Endothelial cell (in vitro differentiated cells): ENCODE measurements around the gene SND1. TPM values are rescaled to one million over a fixed set of nuclear protein-coding genes. Genes with fewer than 3 reads are reported as not detected.

ENCODE experiments used
- DNase-seq: peaks from one replicate; pipeline ENCODE4 v3.0.0; 2021; ENCODE audit warnings: low spot score
- H3K27ac Mint-ChIP-seq: one replicate; pipeline ENCODE4 v1.8.0; 2021; ENCODE audit warnings: mixed read lengths, inconsistent platforms; ENCODE audit not compliant: unreplicated experiment
- H3K27me3 Mint-ChIP-seq: one replicate; pipeline ENCODE4 v1.8.0; 2021; ENCODE audit warnings: mild to moderate bottlenecking, moderate library complexity, mixed read lengths, inconsistent platforms; ENCODE audit not compliant: unreplicated experiment
- H3K36me3 Mint-ChIP-seq: one replicate; pipeline ENCODE4 v1.8.0; 2021; ENCODE audit warnings: mild to moderate bottlenecking, low read depth, mixed read lengths, inconsistent platforms; ENCODE audit not compliant: unreplicated experiment
- H3K4me1 Mint-ChIP-seq: one replicate; pipeline ENCODE4 v1.8.0; 2021; ENCODE audit warnings: mild to moderate bottlenecking, mixed read lengths, inconsistent platforms; ENCODE audit not compliant: unreplicated experiment
- H3K4me3 Mint-ChIP-seq: one replicate; pipeline ENCODE4 v1.8.0; 2021; ENCODE audit warnings: mild to moderate bottlenecking, mixed read lengths, inconsistent platforms; ENCODE audit not compliant: unreplicated experiment
- H3K9me3 Mint-ChIP-seq: one replicate; pipeline ENCODE4 v1.8.0; 2021; ENCODE audit warnings: mixed read lengths, inconsistent platforms; ENCODE audit not compliant: unreplicated experiment
- CTCF ChIP-seq: fragments of 200-600 bp; sonication (generic); IDR thresholded peaks from one replicate; pipeline ENCODE4 v1.5.0; 2021; ENCODE audit warnings: antibody characterized with exemption; ENCODE audit not compliant: unreplicated experiment
- total RNA-seq: library from RNA; stranded (reverse); fragmentation: NEBNext Ultra II Directional; extraction: Animal tissue kit (Norgen Biotek cat#: 25700); gene quantifications from one replicate; pipeline ENCODE4 v1.2.1, GENCODE V29; 2021; ENCODE audit not compliant: unreplicated experiment

SND1 gene
- total RNA-seq, 1 donor from 2014 or later: 375 TPM

DNA sequence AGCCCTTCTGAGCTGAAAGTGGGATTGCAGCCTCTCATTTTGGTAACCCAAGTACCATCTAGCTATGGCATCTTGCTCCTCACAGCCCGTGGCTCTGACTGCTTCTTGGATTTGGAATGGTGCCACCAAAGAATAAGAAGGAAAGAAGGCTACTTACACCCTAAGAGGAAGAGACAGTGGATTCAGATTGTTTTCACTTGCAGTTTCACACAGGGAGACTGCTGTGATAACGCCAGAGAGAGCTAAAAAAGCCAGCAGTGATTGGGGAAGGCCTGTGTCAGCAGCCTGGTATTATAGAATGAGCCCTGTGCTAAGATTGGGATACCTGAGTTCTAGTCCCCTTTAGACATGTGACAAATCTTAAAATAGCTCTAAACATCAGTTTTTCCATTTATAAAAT, 382.8 kb downstream of the SND1 start:
- no peak for DNase-seq
- peaks cover 21% of the 10 kb centered on the region for H3K36me3 Mint-ChIP-seq
- H3K4me3 Mint-ChIP-seq: no peak overlapping the region
- H3K27me3 Mint-ChIP-seq: peaks cover 14% of the 10 kb centered on the region
- no peaks in the 10 kb centered on the region for H3K9me3 Mint-ChIP-seq
- peaks cover 19% of the 10 kb centered on the region for H3K4me1 Mint-ChIP-seq
- TF ChIP-seq CTCF: no peak
- no peak overlapping the region for H3K27ac Mint-ChIP-seq

GRCh38 chr7:128035712-128036111, 383.7 kb downstream of the SND1 start:
- Mint-ChIP-seq H3K36me3 (peaks cover 15% of the 10 kb centered on the region), H3K4me1 (peaks cover 19% of the 10 kb centered on the region), H3K9me3 (no peaks in the 10 kb centered on the region), H3K27ac (no peak overlapping the region), H3K27me3 (peaks cover 7% of the 10 kb centered on the region), H3K4me3 (no peak overlapping the region)
- no peak for TF ChIP-seq CTCF
- no peak for DNase-seq

- no peak overlapping the region for H3K27ac Mint-ChIP-seq
- peaks cover 15% of the 10 kb centered on the region for H3K36me3 Mint-ChIP-seq
- H3K4me1 Mint-ChIP-seq: peaks cover 19% of the 10 kb centered on the region
- no peak for TF ChIP-seq CTCF
- no peaks in the 10 kb centered on the region for H3K9me3 Mint-ChIP-seq
- no peak overlapping the region for H3K4me3 Mint-ChIP-seq
- DNase-seq: no peak
- H3K27me3 Mint-ChIP-seq: peaks cover 6% of the 10 kb centered on the region
These were observed 384.4 kb downstream of the SND1 start for GRCh38 chr7:128036226-128036940.

GRCh38 chr7:128037081-128037480, 385.1 kb downstream of the SND1 start:
- H3K27ac Mint-ChIP-seq: no peak overlapping the region
- H3K9me3 Mint-ChIP-seq: no peaks in the 10 kb centered on the region
- H3K4me1 Mint-ChIP-seq: peaks cover 19% of the 10 kb centered on the region
- DNase-seq: no peak
- H3K27me3 Mint-ChIP-seq: peaks cover 10% of the 10 kb centered on the region
- H3K4me3 Mint-ChIP-seq: no peak overlapping the region
- H3K36me3 Mint-ChIP-seq: peaks cover 15% of the 10 kb centered on the region
- no peak for TF ChIP-seq CTCF

DNA sequence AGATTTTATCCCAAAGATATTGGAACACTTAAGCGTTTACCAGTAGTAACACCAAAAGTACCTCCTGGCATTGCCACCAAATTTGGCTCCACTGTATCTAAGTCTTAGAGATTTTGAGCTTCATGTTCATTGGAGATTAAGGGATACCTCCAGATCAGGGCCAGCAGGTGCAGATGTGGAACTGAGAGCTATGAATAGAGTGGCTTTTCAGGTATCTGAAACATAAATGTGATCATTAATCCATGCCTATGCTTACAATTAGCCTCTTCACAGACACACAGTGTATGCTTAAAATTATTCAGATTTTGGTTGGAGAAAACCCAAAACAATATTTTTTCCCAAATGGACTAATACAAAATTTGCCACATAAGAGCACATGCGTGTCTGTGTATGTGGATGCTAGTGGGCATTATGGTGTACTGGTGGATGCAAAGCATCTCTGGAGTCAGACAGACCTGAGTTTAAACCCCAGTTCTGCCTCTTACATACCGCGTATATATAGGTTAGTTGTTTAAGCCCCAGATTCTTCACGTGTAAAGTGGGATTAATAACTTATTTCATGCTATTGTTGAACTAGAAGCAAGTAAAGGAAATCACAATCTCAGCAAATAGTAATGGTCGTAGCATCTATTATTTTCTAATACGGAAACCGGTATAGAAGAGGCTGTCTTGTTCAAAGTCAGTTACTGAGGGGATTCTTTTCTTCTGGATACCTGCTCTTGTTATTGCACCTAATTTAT, 386.1 kb downstream of the SND1 start:
- H3K27ac Mint-ChIP-seq: no peak overlapping the region
- TF ChIP-seq CTCF: no peak

More for the DNA sequence above, 386.1 kb downstream of the SND1 start:
- peaks cover 19% of the 10 kb centered on the region for H3K4me1 Mint-ChIP-seq
- H3K36me3 Mint-ChIP-seq: peaks cover 15% of the 10 kb centered on the region
- H3K4me3 Mint-ChIP-seq: no peak overlapping the region
- H3K9me3 Mint-ChIP-seq: no peaks in the 10 kb centered on the region
- DNase-seq: no peak
- peaks cover 10% of the 10 kb centered on the region for H3K27me3 Mint-ChIP-seq
